K562 (cell line): ENCODE results near the gene FUNDC2. TPM values are rescaled to one million over a fixed set of nuclear protein-coding genes. Genes with fewer than 3 reads are reported as not detected.

Experiments used
- ATAC-seq: fragments of 200-7000 bp; cut with Tn5 transposase; 3 replicates; pipeline ENCODE4 v1.9.1; 2020; ENCODE audit warnings: moderate library complexity
- BruUV-seq: library from RNA; stranded (reverse); fragments of 400-500 nt; replicated peaks from 2 replicates; lab custom pipeline; 2021; lab: Mats Ljungman, UMichigan
- CTCF ChIA-PET: fragments of 300-600 bp; formaldehyde crosslinking; extraction: SDS; loops from one replicate; lab custom pipeline; 2021; ENCODE audit warnings: low intra/inter-chr PET ratio; lab: Yijun Ruan, JAX
- POLR2A ChIA-PET: fragments of 300-600, 350-650 bp; sonication (Branson Sonifier 250); formaldehyde crosslinking; extraction: SDS; loops from one replicate; lab custom pipeline; 2021; ENCODE audit warnings: antibody characterized with exemption, inconsistent platforms; lab: Yijun Ruan, JAX
- DNase-seq, 4 experiments: peaks; one replicate each; pipeline versions ENCODE4 v3.0.0 to v3.0.0-alpha.2; 2011 to 2018; ENCODE audit warnings: low spot score in 3 of 4, mixed read lengths in 3 of 4; ENCODE audit errors: extremely low read depth in 1 of 4
- FAIRE-seq: peaks from 2 replicates; lab custom pipeline; 2011; peaks lifted over from hg19 to GRCh38; lab: Jason Lieb, UNC
- H2AFZ ChIP-seq: 2 replicates; pipeline ENCODE4 v1.6.0; 2011; ENCODE audit warnings: low read depth, low read length, control low read depth, inconsistent platforms
- H3K27ac ChIP-seq: fragments of 200-600 bp; 3 replicates; pipeline ENCODE4 v1.8.0; 2011; ENCODE audit warnings: low read depth, mild to moderate bottlenecking, control low read depth, inconsistent platforms, low read length, moderate library complexity, mixed read lengths; ENCODE audit errors: extremely low read depth
- H3K27me3 ChIP-seq, 2 experiments: fragments of 300-600 bp in 1 of 2; 2 replicates in 1 of 2; 3 replicates in 1 of 2; pipeline versions ENCODE4 v1.6.0 to v1.8.0; 2011; ENCODE audit warnings: inconsistent platforms in 2 of 2, low read length in 2 of 2, mild to moderate bottlenecking in 1 of 2, mixed read lengths in 1 of 2, moderate library complexity in 1 of 2; ENCODE audit not compliant: control insufficient read depth in 2 of 2, insufficient read depth in 2 of 2
- H3K36me3 ChIP-seq: fragments of 300-600 bp; 3 replicates; pipeline ENCODE4 v1.8.0; 2011; ENCODE audit warnings: mild to moderate bottlenecking, low read length, inconsistent platforms; ENCODE audit not compliant: control insufficient read depth, insufficient read depth
- H3K4me1 ChIP-seq, 2 experiments: fragments of 200-600 bp in 1 of 2; replicated peaks in 1 of 2; 2 replicates in 1 of 2; 3 replicates in 1 of 2; pipeline versions ENCODE4 v1.5.1 to v1.8.0; 2011; ENCODE audit warnings: inconsistent platforms in 2 of 2, low read length in 2 of 2, mild to moderate bottlenecking in 1 of 2, mixed read lengths in 1 of 2, moderate library complexity in 1 of 2; ENCODE audit not compliant: control insufficient read depth in 2 of 2, insufficient read depth in 2 of 2
- H3K4me2 ChIP-seq: 2 replicates; pipeline ENCODE4 v1.6.1; 2011; ENCODE audit warnings: low read length, control low read depth, inconsistent platforms, mixed read lengths; ENCODE audit not compliant: insufficient read depth
- H3K4me3 ChIP-seq: fragments of 200-600 bp; sonication (generic), shearing (Covaris generic); 2 replicates; pipeline ENCODE4 v1.5.1; 2016; ENCODE audit warnings: control low read depth, inconsistent platforms
- H3K79me2 ChIP-seq: fragments of 200-600 bp; 3 replicates; pipeline ENCODE4 v1.8.0; 2011; ENCODE audit warnings: low read length, inconsistent platforms; ENCODE audit not compliant: control insufficient read depth, insufficient read depth
- H3K9ac ChIP-seq, 2 experiments: 2 replicates each; pipeline versions ENCODE4 v1.6.0 to v1.6.1; 2011; ENCODE audit warnings: low read depth in 2 of 2, low read length in 2 of 2, control low read depth in 1 of 2, inconsistent platforms in 1 of 2, mild to moderate bottlenecking in 1 of 2, mixed read lengths in 1 of 2; ENCODE audit not compliant: insufficient read depth in 1 of 2
- H3K9me1 ChIP-seq: one replicate; pipeline ENCODE4 v1.6.0; 2011; ENCODE audit warnings: inconsistent platforms, mild to moderate bottlenecking, low read length, moderate library complexity; ENCODE audit not compliant: control insufficient read depth, insufficient read depth
- H3K9me3 ChIP-seq: replicated peaks from 2 replicates; pipeline ENCODE4 v1.5.1; 2011; ENCODE audit warnings: low read depth, low read length, inconsistent platforms; ENCODE audit not compliant: control insufficient read depth, insufficient read depth
- H4K20me1 ChIP-seq: replicated peaks from 2 replicates; pipeline ENCODE4 v1.6.1; 2011; ENCODE audit warnings: low read length, inconsistent platforms, mixed read lengths; ENCODE audit not compliant: control insufficient read depth, insufficient read depth
- ADNP ChIP-seq: fragments of 200-800 bp; sonication (Bioruptor generic); IDR thresholded peaks from 2 replicates; pipeline ENCODE4 v1.6.1; 2016; ENCODE audit warnings: missing genetic modification characterization, missing compliant biosample characterization
- CEBPZ ChIP-seq: fragments of 150-350 bp; IDR thresholded peaks from 2 replicates; pipeline ENCODE4 v1.6.1; 2014; ENCODE audit warnings: low read depth, mild to moderate bottlenecking, low read length, borderline replicate concordance
- HDAC6 ChIP-seq: IDR thresholded peaks from 2 replicates; pipeline ENCODE4 v1.6.1; 2012; ENCODE audit warnings: low read depth, mild to moderate bottlenecking, control low read depth, inconsistent platforms, low read length, moderate library complexity
- ILF3 ChIP-seq: fragments of 450-650 bp; IDR thresholded peaks from 2 replicates; pipeline ENCODE4 v1.6.1; 2018; ENCODE audit warnings: antibody characterized with exemption, mild to moderate bottlenecking, moderate library complexity, borderline replicate concordance
- PHTF2 ChIP-seq: fragments of 250-450 bp; sonication (Bioruptor Pico); IDR thresholded peaks from 2 replicates; pipeline ENCODE4 v1.5.0; 2021; ENCODE audit warnings: mild to moderate bottlenecking
- POLR2B ChIP-seq: fragments of 450-650 bp; IDR thresholded peaks from 2 replicates; pipeline ENCODE4 v1.6.1; 2018; ENCODE audit warnings: low read depth; ENCODE audit not compliant: partially characterized antibody
- POLR3A ChIP-seq: IDR thresholded peaks from 2 replicates; pipeline ENCODE4 v1.6.1; 2011; ENCODE audit warnings: borderline replicate concordance, mild to moderate bottlenecking, moderate library complexity; ENCODE audit not compliant: insufficient read length, insufficient read depth; ENCODE audit errors: extremely low read depth
- SP2 ChIP-seq: IDR thresholded peaks from 2 replicates; pipeline ENCODE4 v1.6.1; 2011; ENCODE audit warnings: mild to moderate bottlenecking, low read depth, low read length, moderate library complexity; ENCODE audit not compliant: poor library complexity, severe bottlenecking; ENCODE audit errors: extremely low read depth
- TRIM28 ChIP-seq: fragments of 450-650 bp; IDR thresholded peaks from 2 replicates; pipeline ENCODE4 v1.6.1; 2017
- USF2 ChIP-seq: sonication (generic); formaldehyde crosslinking; IDR thresholded peaks from 2 replicates; pipeline ENCODE4 v1.5.0; 2020; ENCODE audit warnings: missing genetic modification reagents
- ZNF134 ChIP-seq: fragments of 250-450 bp; sonication (Bioruptor Pico); conservative IDR thresholded peaks from 2 replicates; pipeline ENCODE4 v1.4.0; 2020
- WGBS: fragments of 100-300 bp; shearing (Covaris generic); methylation state at CpG from one replicate; pipeline ENCODE4 v1.1.6; 2016; ENCODE audit warnings: low coverage, mixed read lengths; ENCODE audit not compliant: insufficient coverage; ENCODE audit errors: missing lambda C conversion rate; 5-methylcytosine and 5-hydroxymethylcytosine counted together
- in situ Hi-C: fragments of 300-500 bp; cut with MboI; formaldehyde crosslinking; loops from 4 replicates; pipeline ENCODE4 v1.15.0; 2018; ENCODE audit warnings: inconsistent platforms, mixed read lengths
- intact Hi-C: fragments of 100-400 bp; cut with micrococcal nuclease; formaldehyde crosslinking; loops from 2 replicates; pipeline ENCODE4 v1.14.2; 2022
- polyA plus RNA-seq, 8 experiments: library from polyadenylated mRNA; depleted of rRNA in 4 of 8; stranded (reverse) in 5 of 8; unstranded in 3 of 8; fragments of >200 nt; fragmentation: Nextera tagmentation in 2 of 8; fragmentation: Illumina TruSeq in 1 of 8; extraction: Ambion mirVana in 2 of 8; extraction: Trizol in 1 of 8; gene quantifications; 2 replicates each; pipeline versions ENCODE4 v1.2.1 to v1.2.3, GENCODE V29; 2011 to 2014; ENCODE audit warnings: inconsistent platforms in 1 of 8, missing spikeins in 1 of 8
- total RNA-seq, 7 experiments: library from RNA; depleted of rRNA in 6 of 7; stranded (reverse); fragments of >200 nt in 6 of 7; fragmentation: Illumina TruSeq in 2 of 7; extraction: Trizol in 2 of 7; gene quantifications; 2 replicates each; pipeline versions ENCODE4 v1.2.1 to v1.2.3, GENCODE V29; 2011 to 2021; ENCODE audit warnings: low replicate concordance in 1 of 7

The FUNDC2 gene
- total and polyA plus RNA-seq, 9 of the 15 experiments (the other 6 are each of a cell fraction or from before 2014, with no cell fraction given) = 50.6 to 235 (median 123) TPM

GRCh38 chrX:154991039-154991438 is 35.6 kb upstream of the FUNDC2 start:
- ATAC-seq = no peak
- POLR2A ChIA-PET = interaction anchor here (0.6 kb wide), 1 partner anchor 39 kb away, joined by 5 read pairs; no protein-coding TSS in a partner anchor

More at GRCh38 chrX:154991039-154991438, 35.6 kb upstream of the FUNDC2 start:
- no peak overlapping the region for H2AFZ ChIP-seq
- H3K79me2 ChIP-seq = no peaks in the 10 kb centered on the region
- no peaks in the 10 kb centered on the region for H3K9me1 ChIP-seq
- intact Hi-C loops = no loop called here
- FAIRE-seq (no peak), DNase-seq (no peak)
- no peaks in the 10 kb centered on the region for H3K27me3 ChIP-seq
- CTCF ChIA-PET = no interaction called here
- H3K36me3 ChIP-seq = no peaks in the 10 kb centered on the region
- in situ Hi-C loops = no loop called here
- H3K4me1 ChIP-seq = 0 out of 5 replicates have a peak, but pooled peaks cover 0 to 3% of the 10 kb centered on the region in 2 experiments
- no peaks in the 10 kb centered on the region; the same call in 1 of the 2 replicates for H4K20me1 ChIP-seq
- H3K4me2 ChIP-seq = no peak overlapping the region
- no TSS peak for BruUV-seq
- H3K27ac ChIP-seq = no peak overlapping the region
- no peaks in the 10 kb centered on the region for H3K9me3 ChIP-seq
- no peak for TF ChIP-seq POLR2B
- TF ChIP-seq ADNP (tag) = no peak
- no peak for TF ChIP-seq PHTF2
- no peak for TF ChIP-seq CEBPZ
- no peak for TF ChIP-seq POLR3A
- TF ChIP-seq SP2 = no peak
- no peak for TF ChIP-seq ZNF134 (CRISPR knock-in tag)
- no peak for TF ChIP-seq TRIM28
- TF ChIP-seq HDAC6 = no peak
- TF ChIP-seq ILF3 = no peak
- TF ChIP-seq USF2 (CRISPR knock-in tag) = no peak
- WGBS = 29% methylated on average over 3 of the region's 3 CpGs
- H3K9ac ChIP-seq = no peak overlapping the region
- H3K4me3 ChIP-seq = no peak overlapping the region
